Activated T-cell treated with anti-CD3 and anti-CD28 coated beads, Interleukin-2, amount 50 U/mL, for 1 hour (primary cell): Measurements from ENCODE around the gene THAP12.

Source experiments
- DNase-seq: peaks from one replicate; pipeline ENCODE4 v3.0.0-alpha.2; 2020

The THAP12 gene

DNA sequence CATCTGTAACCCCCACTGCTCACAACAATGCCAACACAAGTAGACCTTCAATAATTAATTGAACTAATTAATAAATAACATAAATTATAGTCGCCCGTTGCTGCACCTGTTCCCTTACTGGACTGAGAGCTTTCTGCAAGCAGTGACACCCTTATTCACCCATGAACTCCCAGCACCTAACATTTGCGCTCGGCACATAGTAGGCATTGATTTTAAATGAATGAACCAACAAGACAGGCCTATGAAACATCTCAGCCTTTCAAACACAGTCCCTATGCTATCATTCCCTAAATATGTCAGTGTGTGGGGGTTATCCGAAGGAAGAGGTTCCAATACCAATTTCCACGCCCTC, 1.1 kb downstream of the THAP12 start:
- no peak for DNase-seq

DNA sequence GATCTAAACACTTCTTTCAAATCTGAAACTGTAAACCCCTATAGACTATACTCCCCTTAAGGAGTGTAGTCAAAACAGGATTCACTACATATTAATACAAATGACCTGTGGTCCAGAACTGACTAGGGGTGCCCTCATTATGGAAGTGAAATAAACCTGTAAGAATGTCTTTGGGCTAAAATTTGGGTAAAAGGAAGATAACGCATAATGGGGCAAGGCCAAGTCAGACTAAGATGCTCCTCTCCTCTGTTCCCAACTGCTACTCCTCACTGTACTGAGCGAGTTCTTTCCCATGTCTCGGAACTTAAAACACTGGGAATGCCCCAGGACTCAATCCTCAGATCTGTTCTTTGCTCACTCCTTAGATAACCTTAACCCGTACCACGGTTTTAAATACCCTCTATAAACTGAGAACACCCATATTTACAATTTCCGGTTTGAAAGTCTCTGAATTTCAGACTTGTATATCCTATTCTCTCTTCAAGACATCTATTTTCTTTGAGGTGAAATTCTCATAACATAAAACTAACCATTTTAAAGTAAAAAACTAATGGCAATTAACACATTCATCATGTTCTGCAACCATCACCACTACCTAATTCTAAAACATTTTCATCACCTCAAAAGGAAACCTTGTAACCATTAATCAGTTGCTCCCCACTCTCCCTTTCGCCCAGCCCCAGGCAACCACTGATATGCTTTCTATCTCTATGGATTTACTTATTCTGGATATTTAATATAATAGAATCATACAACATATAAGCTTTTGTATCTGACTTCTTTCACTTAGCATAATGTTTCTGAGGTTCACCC, 4.0 kb downstream of the THAP12 start:
- DNase-seq: no peak

DNA sequence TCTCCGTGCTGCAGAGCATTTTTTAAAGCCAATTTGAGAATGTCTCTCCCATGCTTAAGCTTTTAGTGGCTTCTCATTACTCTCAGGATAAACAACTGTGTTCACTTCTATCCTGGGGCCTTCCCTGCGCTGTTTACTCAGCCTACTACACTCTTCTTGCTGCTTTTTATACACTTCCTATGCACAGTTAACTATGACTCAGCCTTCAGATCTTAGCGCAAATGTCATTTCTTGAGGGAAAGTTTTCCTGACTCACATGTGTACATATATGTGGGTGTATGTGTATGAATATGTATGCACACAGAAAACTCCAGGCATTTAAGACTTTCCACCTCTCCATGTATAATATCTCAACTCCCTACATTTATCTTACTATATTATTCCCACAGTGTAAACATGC, 9.8 kb downstream of the THAP12 start:
- DNase-seq: no peak

DNA sequence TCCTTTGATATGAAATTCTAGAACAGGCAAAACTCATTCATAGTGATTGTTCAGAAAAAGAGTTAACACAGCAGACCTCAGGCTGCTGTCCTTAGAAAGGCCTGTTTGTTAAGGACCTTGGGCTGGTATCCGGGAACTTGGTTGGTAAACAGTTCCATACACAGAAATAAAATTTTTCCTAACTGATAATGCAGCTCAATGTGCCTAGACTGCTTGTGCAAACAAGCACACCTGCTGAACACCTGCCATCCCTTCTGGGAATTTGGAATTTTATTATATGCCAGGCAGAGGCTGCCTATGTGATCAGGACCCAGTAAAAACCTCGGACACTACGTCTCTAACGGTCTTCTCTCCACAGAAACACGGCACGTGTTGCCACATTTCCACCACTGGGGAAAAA, 11.5 kb downstream of the THAP12 start:
- no peak for DNase-seq

DNA sequence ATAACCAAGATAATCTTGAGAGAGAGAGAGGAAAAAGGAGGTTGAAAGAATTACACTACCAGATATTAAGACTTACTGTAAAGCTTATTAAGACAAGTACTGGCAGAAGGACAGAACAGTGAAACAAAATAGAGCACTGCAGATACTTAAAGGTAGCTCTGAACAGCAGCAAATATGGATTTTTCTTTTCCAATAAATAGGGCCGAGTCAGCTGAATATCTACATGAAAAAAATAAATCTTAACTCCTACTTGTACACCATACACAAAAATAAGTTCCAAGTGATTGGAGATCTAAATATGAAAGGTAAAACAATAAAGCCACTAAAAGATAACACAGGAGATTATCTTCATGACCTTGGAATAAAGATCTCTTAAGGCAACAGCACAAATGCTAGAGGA, 12.4 kb downstream of the THAP12 start:
- no peak for DNase-seq

DNA sequence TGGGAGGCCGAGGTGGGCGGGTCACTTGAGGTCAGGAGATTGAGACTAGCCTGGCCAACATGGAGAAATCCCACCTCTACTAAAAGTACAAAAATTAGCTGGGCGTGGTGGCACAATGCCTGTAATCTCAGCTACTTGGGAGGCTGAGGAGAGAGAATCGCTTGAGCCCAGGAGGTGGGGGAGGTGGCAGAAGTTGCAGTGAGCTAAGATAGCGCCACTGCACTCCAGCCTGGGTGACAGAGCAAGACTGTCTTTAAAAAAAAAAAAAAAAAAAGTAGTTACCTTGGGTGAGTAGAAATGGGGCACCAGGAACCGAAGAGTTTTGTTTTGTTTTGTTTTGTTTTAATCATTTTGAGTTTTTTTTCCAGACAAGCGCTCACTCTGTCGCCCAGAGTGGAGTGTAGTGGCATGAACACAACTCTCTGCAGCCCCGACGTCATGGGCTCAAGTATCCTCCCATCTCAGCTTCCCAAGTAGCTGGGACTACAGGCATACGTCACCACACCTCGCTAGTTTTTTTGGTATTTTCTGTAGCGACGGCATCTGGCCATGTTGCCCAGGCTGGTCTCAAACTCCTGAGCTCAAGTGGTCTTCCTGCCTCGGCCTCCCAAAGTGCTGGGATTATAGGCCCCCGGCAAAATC, 15.8 kb downstream of the THAP12 start:
- no peak for DNase-seq

DNA sequence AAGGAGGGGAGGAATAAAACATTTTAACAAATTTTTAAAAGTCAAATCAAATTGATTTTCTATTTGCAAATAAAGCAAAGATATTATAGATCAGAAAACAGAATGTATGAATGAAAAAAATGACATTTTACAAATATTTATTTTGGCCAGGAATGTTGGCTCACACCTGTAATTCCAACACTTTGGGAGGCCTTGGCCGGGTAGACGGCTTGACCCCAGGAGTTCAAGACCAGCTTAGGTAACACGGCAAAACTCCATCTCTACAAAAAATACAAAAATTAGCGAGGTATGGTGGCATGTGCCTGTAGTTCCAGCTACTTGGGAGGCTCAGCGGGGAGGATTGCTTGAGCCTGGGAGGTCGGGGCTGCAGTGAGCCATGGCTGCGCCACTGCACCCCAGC, 18.2 kb downstream of the THAP12 start:
- no peak for DNase-seq

DNA sequence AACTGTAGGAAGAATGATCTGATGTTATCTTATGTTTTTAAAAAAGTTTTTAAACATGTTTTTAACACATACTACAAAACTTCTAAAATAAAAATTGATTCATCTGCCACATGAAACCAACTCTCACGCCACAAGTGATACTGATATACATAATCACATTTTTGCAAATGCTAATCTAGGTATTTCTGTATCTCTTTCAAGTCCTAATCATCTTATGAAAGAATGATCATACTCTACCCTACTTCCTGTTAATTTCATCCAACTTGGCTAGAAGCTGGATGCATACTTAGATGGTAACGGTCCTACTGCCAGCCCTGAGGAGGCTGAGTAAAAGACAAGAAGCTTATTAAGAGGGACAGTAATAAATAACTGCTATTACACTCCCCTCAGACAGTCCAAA, 19.2 kb downstream of the THAP12 start:
- DNase-seq: no peak

DNA sequence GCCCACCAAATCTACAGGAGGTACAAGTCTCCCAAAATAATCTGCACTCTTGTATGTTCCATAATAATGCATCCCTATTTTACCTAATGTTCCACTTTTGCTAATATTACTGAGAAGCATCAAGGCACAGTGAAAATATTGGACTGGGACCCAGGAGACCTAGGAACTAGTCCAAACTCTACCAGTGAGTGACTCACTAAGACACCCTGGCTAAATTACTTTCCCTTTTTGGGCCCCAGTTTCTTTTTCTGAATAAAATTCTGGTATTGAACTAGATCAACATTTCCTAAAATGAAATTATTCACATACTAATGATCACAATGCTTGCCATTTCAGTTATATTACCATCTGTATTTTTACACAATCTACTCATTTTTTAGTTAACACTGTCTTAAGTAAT, 19.6 kb downstream of the THAP12 start:
- DNase-seq: no peak

DNA sequence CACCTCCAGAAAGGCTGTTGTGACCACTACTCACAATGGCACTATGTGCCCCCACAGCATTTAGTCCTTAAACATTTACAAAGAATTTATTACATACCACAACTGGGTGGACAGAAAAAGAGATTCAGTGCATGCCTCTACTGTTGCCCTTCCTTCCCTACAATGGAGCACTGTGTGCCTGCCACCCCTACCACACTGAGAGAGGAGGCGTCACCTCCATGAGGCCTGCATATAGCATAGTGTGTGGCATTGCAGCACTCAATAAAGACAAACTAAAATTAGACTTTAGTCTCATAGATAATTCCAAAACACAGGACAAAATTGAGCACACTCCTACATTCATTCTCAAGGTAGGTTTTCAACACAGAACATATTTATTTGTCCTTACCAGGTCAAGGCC, 25.8 kb downstream of the THAP12 start:
- no peak for DNase-seq

DNA sequence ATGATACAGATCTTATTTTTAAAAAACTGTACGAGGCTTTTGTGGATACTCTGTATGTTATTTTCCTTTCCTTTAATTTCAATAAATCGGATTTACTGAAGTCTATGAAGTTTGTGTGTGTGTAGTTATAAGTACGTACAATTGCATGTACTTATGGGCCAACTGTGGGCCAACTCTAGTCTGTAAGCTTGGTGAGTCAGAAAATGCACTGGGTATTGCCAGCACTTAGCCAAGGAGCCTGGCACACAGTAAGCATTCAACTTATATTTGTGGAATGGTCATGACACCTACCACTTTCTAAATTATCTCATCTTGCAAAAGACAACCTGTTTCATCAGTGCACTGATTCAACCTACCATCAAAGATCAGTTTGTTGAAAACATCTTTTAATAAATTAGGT, 32.6 kb downstream of the THAP12 start:
- DNase-seq: no peak

DNA sequence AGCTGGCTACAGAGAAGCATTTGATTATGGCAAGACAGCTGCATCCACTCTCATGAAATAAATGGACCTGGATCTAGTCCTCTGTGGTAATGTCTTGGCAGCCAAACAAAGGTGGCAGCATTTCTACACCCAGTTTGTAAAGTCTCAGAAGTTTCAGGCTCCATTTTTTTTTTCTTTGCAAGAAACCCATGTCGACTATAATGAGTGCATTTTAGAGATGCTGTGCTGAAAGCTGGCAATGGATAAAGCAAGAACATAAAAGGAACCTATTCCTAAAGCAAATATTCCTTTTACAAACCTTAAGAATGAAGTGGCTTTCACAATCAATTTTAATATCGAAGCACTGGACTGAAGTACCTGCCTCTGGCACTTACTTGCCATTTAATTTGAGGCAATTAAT, 33.5 kb downstream of the THAP12 start:
- DNase-seq: no peak

DNA sequence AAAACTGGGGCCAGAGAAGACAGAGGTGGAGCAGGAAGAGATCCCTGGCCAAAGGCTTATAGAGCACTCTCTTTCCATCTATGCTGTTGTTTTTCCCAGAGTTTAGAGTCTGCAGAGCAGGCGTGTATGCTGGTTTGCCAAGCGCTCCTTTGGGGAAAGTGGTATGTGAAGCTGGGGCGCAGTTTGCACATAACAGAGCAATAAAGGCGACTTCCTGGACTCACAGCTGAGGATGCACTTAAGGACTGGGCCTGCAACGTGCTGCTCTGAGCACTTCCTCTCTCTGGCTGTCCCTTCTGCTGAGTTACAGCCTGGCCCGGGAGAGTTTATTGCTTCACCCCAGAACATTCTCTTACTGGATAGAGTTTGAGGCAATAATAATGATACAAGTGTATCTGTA, 41.7 kb downstream of the THAP12 start:
- DNase-seq: no peak

DNA sequence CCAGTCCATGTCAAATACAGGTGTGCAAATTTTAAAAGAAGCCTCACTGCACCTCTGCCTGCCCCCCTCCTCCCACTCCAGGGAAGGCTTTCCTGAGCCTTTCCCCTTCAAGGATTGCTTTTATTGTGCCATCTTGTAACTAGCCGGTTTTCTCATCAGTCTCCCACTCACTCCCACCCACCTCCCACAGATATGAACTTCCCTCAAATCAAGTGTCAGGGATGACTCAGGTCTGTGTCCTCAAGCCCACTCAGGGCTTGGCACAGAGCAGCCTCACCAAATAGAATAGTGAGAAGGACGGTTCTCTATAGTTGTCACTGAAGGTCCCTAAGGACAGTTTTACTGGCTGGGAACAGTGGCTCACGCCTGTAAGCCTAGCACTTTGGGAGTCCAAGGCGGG, 43.0 kb downstream of the THAP12 start:
- no peak for DNase-seq

DNA sequence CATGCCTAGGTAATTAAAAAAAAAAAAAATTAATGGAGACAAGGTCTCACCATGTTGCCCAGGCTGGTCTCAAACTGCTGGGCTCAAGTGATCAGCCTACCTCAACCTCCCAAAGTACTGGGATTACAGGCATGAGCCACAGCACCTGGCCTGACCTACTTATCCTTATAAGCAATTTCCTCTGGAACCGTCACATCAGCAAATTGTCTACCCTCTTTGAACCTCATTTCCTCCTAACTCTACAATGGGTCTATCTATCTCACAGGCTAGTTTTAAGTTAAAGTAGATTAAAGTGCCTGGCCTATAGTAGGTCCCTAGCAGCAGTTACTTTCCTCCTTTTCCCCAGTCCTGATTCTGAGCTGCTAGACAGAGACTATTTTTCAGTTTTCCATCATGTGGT, 43.5 kb downstream of the THAP12 start:
- no peak for DNase-seq

DNA sequence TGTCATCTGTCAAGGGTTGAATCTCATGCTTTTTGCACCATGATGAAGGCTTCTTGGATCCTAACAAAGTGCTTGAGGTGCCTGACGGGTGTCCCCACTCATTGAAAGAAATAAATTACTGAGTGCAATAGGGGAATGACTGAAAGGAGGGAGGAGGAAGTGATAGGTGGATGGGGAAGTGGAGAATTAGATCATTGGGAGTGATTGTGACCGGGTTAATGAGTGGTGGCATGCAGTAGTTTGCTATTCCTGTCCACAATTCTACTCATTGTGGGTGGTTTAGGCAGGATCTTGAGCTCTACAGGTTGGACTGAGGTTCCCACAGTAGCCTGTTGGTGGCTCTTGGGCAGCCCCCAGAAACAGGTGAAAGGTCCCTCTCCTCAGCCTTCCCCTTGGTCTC, 44.3 kb downstream of the THAP12 start:
- DNase-seq: no peak

DNA sequence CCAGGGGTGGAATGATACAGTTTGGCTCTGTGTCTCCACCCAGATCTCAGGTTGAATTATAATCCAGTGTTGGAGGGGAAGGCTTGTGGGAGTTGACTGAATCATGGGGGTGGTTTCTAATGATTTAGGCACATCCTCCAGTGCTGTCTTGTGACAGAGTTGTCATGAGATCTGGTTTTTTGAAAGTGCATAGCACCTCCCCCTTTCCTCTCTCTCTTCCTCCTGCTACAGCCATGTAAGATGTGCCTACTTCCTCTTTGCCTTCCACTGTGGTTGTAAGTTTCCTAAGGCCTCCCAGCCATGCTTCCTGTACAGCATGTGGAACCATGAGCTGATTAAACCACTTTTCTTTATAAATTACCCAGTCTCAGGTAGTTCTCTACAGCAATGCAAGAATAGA, 45.1 kb downstream of the THAP12 start:
- DNase-seq: no peak

DNA sequence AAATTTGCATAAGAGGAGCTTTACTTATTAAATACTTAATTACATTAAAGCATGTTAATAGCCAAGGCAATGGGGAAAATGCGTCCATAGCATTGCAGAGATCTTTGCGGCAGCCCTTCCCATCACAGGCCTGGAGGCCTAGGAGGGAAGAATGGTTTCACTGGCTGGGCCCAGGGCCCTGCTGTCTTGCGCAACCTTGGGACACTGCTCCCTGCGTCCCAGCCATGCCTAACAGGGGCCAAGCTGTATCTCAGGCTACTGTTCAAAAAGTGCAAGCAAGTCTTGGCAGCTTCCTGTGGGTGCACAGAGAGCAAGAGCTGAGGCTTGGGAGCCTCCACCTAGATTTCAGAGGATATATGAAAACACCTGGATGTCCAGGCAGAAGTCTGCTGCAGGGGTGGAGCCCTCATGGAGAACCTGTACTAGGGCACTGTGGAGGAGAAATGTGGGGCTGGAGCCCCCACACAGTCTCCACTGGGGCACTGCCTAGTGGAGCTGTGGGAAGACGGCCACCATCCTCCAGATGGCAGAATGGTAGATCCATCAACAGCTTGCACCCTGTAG, 46.0 kb downstream of the THAP12 start:
- DNase-seq: no peak

DNA sequence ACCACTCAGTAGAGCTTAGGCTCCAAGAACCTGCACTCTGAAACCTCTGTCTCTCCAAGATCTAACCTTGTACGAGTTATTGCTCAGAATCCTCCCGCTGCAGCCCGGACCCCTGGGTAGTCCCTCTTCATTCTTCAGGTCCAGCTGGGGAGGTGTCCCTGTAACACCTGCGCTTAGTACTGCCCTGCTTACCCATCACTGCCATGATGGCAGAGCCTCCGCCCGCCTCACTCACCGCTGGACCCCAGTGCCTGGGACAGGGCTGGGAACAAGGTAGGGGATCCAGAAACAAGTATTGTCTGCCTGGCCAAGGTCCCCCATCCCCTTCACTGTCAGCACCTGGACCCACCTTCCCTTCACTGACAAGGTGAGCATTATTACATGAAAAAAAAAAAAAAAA, 50.3 kb downstream of the THAP12 start:
- no peak for DNase-seq

DNA sequence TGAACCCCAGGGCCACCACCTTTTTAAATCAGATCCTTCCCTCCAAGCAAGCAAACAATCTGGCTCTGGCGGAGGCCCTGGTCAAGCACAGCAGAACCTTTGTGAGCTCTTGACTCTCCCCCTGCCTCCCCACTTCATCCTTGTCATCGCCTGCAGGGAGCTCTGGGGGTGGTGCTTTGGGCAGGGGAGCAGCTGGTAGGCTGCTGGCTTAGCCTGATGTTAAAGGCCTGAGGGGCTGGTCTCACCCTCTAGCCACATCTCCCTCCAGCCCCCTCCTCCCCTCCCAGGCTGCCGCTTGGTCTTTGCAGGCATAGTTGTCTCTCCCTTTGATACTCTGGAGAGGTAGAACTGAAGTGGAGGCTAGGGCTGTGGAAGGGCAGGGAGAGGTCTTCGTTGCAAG, 50.9 kb downstream of the THAP12 start:
- no peak for DNase-seq

DNA sequence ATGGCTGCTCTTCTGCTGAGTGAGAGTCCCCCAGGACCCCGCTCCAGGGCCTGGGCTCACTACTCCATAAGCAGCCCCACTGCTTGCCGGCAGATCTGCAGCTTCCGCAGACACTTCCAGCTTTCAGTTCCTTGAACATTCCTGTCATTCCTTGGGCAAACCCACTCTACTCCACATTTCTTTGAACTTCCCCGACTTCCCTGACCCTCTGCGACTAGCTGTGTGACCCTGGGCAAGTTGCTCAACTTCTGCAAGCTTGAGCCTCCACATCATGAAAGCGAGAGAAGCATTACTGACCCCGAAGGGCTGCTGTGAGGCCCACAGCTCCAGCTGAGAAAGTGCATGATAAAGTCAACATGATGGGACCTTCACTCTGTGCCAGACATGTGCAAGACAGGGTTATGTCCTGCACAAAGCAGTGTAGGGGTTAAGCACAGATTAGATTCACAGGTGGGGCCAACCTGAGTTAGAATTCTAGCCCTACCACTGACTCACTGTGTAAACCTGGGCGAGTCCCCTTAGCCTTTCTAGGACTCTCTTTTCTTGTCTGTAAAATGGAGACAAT, 51.8 kb downstream of the THAP12 start:
- no peak for DNase-seq

DNA sequence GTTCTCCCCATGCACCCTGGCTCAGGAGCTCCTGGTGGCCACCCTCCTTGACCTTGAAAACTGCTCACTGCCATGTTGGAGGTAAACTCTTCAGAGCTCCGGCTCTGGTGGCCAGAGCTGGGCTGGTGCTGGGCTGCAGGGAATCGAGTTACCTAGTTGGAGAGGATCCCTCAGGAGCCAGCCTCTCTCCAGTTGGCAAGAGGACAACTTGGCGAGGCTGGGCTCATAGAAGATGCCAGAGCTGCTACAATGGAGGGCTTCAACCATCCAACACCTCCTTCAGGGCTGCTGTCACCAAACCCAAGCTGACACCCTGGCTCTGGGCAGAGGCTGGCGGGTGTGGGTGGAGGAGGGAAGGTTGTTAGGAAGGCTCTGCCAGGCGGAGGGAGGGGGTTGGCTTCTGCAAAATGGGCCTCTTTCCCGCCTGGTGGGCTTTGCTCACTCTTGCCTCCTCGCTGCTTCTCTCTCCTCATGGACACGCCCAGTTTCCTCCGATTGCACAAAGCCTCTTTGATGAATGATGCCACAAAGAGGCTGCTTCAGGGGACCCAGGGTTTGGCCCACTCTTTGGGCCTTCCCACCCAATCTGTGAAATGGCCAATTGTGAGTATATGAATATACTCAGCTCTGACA, 53.1 kb downstream of the THAP12 start:
- no peak for DNase-seq

DNA sequence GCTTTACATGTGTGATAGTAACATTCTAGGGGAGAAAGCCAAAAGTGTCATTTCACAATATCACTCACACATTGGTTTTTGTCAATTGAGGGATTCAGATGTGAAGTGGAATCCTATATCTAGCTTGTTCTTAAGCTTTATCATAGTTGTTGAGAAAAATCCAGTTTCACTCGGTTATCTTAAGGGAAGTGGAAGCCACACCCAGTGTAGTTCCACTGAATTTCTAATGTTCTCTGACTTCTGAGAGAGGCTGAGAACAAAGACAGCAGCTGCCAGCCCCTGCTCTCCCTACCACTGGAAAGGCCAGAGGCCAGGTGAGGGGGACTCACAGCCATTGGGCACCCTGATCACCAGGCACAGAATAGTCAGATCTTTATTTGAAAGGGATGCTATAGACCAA, 53.7 kb downstream of the THAP12 start:
- DNase-seq: no peak

DNA sequence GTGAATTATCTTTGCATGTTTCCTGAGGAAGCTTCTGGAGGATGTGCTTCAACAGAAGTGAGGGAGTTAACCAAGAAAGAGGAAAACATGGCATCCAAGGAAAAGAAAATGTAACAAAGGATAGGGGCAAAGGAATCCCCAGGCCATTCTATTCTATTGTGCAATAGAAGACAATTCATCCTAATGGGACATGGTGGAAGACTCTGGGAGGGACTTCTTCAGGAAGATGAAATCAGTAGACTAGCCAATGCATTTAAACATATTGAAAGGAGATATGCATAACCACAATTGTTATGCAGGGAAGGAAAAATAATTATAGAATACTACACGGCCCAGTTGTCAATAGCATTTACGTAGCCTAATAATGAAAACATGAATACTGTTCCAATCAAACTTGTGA, 55.7 kb downstream of the THAP12 start:
- no peak for DNase-seq
